DOHH2 (cell line): ENCODE data around the gene EPX.

ENCODE experiments used
- H3F3A ChIP-seq: fragments of 200-600 bp; sonication (generic), shearing (Covaris generic); 2 replicates; pipeline ENCODE4 v1.6.0; 2016; ENCODE audit warnings: antibody characterized with exemption, mild to moderate bottlenecking; ENCODE audit not compliant: control insufficient read depth, insufficient read depth
- H3K27ac ChIP-seq: fragments of 200-600 bp; sonication (generic); 2 replicates; pipeline ENCODE4 v1.5.1; 2014; ENCODE audit warnings: low read depth, mild to moderate bottlenecking, low read length, moderate library complexity
- H3K27me3 ChIP-seq: fragments of 200-600 bp; sonication (generic); 2 replicates; pipeline ENCODE4 v1.6.1; 2014; ENCODE audit warnings: mild to moderate bottlenecking, low read length, mixed read lengths; ENCODE audit not compliant: control insufficient read depth
- H3K36me3 ChIP-seq: fragments of 200-600 bp; sonication (generic); 2 replicates; pipeline ENCODE4 v1.6.1; 2014; ENCODE audit warnings: mild to moderate bottlenecking, low read length, moderate library complexity, mixed read lengths; ENCODE audit not compliant: control insufficient read depth
- H3K4me1 ChIP-seq: fragments of 200-600 bp; sonication (generic); 2 replicates; pipeline ENCODE4 v1.6.1; 2014; ENCODE audit warnings: mild to moderate bottlenecking, low read length, mixed read lengths; ENCODE audit not compliant: control insufficient read depth
- H3K4me2 ChIP-seq: fragments of 200-600 bp; sonication (generic); 2 replicates; pipeline ENCODE4 v1.6.0; 2014; ENCODE audit warnings: mild to moderate bottlenecking, low read length, moderate library complexity
- H3K4me3 ChIP-seq: fragments of 200-600 bp; sonication (generic); 2 replicates; pipeline ENCODE4 v1.5.1; 2014; ENCODE audit warnings: mild to moderate bottlenecking, low read length, mixed read lengths
- H3K79me2 ChIP-seq: fragments of 200-600 bp; sonication (generic); 2 replicates; pipeline ENCODE4 v1.6.1; 2014; ENCODE audit warnings: mild to moderate bottlenecking, low read length, mixed read lengths; ENCODE audit not compliant: control insufficient read depth
- H3K9me2 ChIP-seq: fragments of 200-600 bp; sonication (generic); replicated peaks from 2 replicates; pipeline ENCODE4 v1.6.1; 2014; ENCODE audit warnings: mild to moderate bottlenecking, low read length, mixed read lengths; ENCODE audit not compliant: control insufficient read depth
- H3K9me3 ChIP-seq: fragments of 200-600 bp; sonication (generic); 2 replicates; pipeline ENCODE4 v1.6.1; 2014; ENCODE audit warnings: antibody characterized with exemption, low read length, mixed read lengths; ENCODE audit not compliant: control insufficient read depth, insufficient read depth
- H4K20me1 ChIP-seq: fragments of 200-600 bp; sonication (generic); 2 replicates; pipeline ENCODE4 v1.6.0; 2014; ENCODE audit warnings: low read depth, mild to moderate bottlenecking, antibody characterized with exemption, low read length, moderate library complexity; ENCODE audit not compliant: control insufficient read depth, insufficient read depth
- CTCF ChIP-seq: fragments of 200-600 bp; sonication (generic); IDR thresholded peaks from one replicate; pipeline ENCODE4 v1.5.1; 2014; ENCODE audit warnings: antibody characterized with exemption, mild to moderate bottlenecking, low read depth, low read length; ENCODE audit not compliant: poor library complexity, severe bottlenecking
- EZH2phosphoT487 ChIP-seq: fragments of 200-600 bp; sonication (generic); IDR thresholded peaks from 2 replicates; pipeline ENCODE4 v1.6.1; 2017; ENCODE audit warnings: borderline replicate concordance, mild to moderate bottlenecking, antibody characterized with exemption, low read length, moderate library complexity, mixed read lengths

Gene EPX

GRCh38 chr17:58191241-58191896 is 1.2 kb upstream of the EPX start:
- Histone ChIP-seq H3K9me3 (no peaks in the 10 kb centered on the region), H3K27me3 (no peaks in the 10 kb centered on the region), H3K36me3 (no peaks in the 10 kb centered on the region), H3K9me2 (no peaks in the 10 kb centered on the region), H3K79me2 (no peaks in the 10 kb centered on the region), H3F3A (no peaks in the 10 kb centered on the region), H3K4me3 (no peak overlapping the region), H3K27ac (no peak overlapping the region), H3K4me2 (no peak overlapping the region), H4K20me1 (no peaks in the 10 kb centered on the region; the same call in 1 of the 2 replicates), H3K4me1 (peaks cover under 1% of the 10 kb centered on the region; the same call in 1 of the 2 replicates)
- no peak for TF ChIP-seq EZH2phosphoT487
- no peak for TF ChIP-seq CTCF

GRCh38 chr17:58193641-58194255 is 1.2 kb downstream of the EPX start:
- Histone ChIP-seq H3K27ac (no peak overlapping the region), H3K4me2 (no peak overlapping the region), H3K36me3 (no peaks in the 10 kb centered on the region), H3F3A (no peaks in the 10 kb centered on the region), H3K9me2 (no peaks in the 10 kb centered on the region), H3K79me2 (no peaks in the 10 kb centered on the region), H3K27me3 (0 out of 2 replicates have a peak, but pooled peaks cover 4% of the 10 kb centered on the region), H3K4me3 (no peak overlapping the region), H3K9me3 (no peaks in the 10 kb centered on the region), H3K4me1 (no peaks in the 10 kb centered on the region), H4K20me1 (no peaks in the 10 kb centered on the region; the same call in 1 of the 2 replicates)
- no peak for TF ChIP-seq EZH2phosphoT487
- TF ChIP-seq CTCF = peak; percentile 25

DNA sequence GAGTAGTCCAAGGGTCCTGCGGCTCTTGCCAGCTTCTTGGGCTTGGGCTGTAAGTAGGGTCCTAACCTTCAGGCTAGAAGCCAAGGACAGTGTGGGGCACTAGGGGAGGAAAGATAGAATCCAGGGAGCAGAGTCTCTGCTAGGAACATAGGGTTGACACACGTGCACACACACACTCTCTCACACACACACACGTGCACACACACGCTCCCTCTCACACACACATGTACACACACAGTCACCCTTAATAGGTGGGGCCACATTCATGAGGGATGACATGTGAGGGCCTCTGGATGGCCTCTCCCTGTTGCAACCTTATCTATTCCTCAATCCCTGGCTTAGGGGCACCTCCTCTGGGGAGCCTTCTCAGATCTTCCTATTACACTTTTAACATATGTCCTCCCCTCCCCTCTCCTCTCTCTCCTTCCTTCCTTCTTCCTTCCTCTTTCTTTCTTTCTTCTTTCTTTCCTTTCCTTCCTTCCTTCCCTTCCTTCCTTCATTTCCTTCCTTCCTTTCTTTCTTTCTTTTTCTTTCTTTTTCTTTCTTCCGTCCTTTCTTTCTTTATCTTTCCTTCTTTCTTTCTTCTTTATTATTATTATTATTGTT is 3.1 kb downstream of the EPX start:
- no peak for TF ChIP-seq CTCF
- TF ChIP-seq EZH2phosphoT487 = no peak
- H3K27me3 ChIP-seq = 0 out of 2 replicates have a peak, but pooled peaks cover 5% of the 10 kb centered on the region

More for the DNA sequence above, 3.1 kb downstream of the EPX start:
- Histone ChIP-seq H4K20me1 (no peaks in the 10 kb centered on the region; the same call in 1 of the 2 replicates), H3K27ac (no peak overlapping the region), H3K4me1 (no peaks in the 10 kb centered on the region), H3K9me2 (no peaks in the 10 kb centered on the region), H3K9me3 (no peaks in the 10 kb centered on the region), H3K4me3 (no peak overlapping the region), H3K79me2 (no peaks in the 10 kb centered on the region), H3K36me3 (no peaks in the 10 kb centered on the region), H3F3A (no peaks in the 10 kb centered on the region), H3K4me2 (no peak overlapping the region)
